ENCODE data around the gene BCL7C. TPM values are rescaled to one million over a fixed set of nuclear protein-coding genes. Genes with fewer than 3 reads are reported as not detected.

Gene BCL7C
- total and polyA plus RNA-seq, 2 of the 4 experiments (the other 2 are of a cell fraction): 32.3 to 34.9 TPM

GRCh38 chr16:30882429-30883310 lies 11.2 kb downstream of the BCL7C start:
- Histone ChIP-seq H2AFZ (replicated peaks; ENCODE audit: low read length, poor library complexity) (no peak overlapping the region), H3K56ac (ENCODE audit: extremely low read depth, insufficient read depth, low read length) (no peak overlapping the region), H4K5ac (ENCODE audit: low read depth, low read length) (no peak overlapping the region), H3K4me2 (ENCODE audit: low read depth, low read length) (no peak overlapping the region), H3K27me3 (ENCODE audit: control insufficient read depth, insufficient read depth, low read length) (no peaks in the 10 kb centered on the region), H4K8ac (ENCODE audit: low read depth in 2 of 2, low read length in 2 of 2) (no peak overlapping the region), H3K4ac (ENCODE audit: low read depth, low read length) (no peak overlapping the region), H3K9ac (ENCODE audit: low read depth, low read length) (no peak overlapping the region), H4K20me1 (ENCODE audit: insufficient read depth, low read length) (no peaks in the 10 kb centered on the region), H2BK15ac (ENCODE audit: low read depth, low read length) (no peak overlapping the region), H3K79me1 (ENCODE audit: low read depth in 1 of 2, low read length in 2 of 2) (peaks cover 0 to 47% of the 10 kb centered on the region in 2 experiments; a peak in 3 of 4 replicates), H4K91ac (ENCODE audit: insufficient read depth, low read depth, low read length) (no peak overlapping the region), H3K4me3 (ENCODE audit: insufficient read depth, low read depth, low read length) (no peak overlapping the region), H3K23ac (ENCODE audit: low read depth, low read length) (no peak overlapping the region), H3K18ac (ENCODE audit: low read depth, low read length) (no peak overlapping the region), H3K9me3 (ENCODE audit: control insufficient read depth, insufficient read depth, low read length) (no peaks in the 10 kb centered on the region), H3K9me1 (ENCODE audit: insufficient read depth, low read length) (no peaks in the 10 kb centered on the region), H2AK9ac (replicated peaks; ENCODE audit: low read depth, low read length, poor library complexity) (peak overlapping the region; percentile 50), H2BK120ac (ENCODE audit: low read depth, low read length) (no peak overlapping the region), H3K36me3 (ENCODE audit: control insufficient read depth, insufficient read depth, low read length) (peaks cover 34% of the 10 kb centered on the region), H2BK20ac (ENCODE audit: low read depth, low read length) (no peak overlapping the region), H3K4me1 (ENCODE audit: control insufficient read depth, insufficient read depth, low read length) (no peaks in the 10 kb centered on the region), H2AK5ac (ENCODE audit: low read depth, low read length) (no peak overlapping the region), H3K27ac (ENCODE audit: insufficient read depth, low read length) (no peak overlapping the region), H3K14ac (replicated peaks; ENCODE audit: low read depth, low read length) (no peak overlapping the region), H2BK5ac (ENCODE audit: low read depth, low read length, poor library complexity, severe bottlenecking) (no peak overlapping the region)
- 89% methylated on average over 3 of the region's 4 CpGs; no CpG with 5 or more reads in 1 of the 2 experiments for WGBS, 2 experiments (ENCODE audit: extremely low coverage in 2 of 2, insufficient read length in 1 of 2)
- intact Hi-C loops (cut with micrococcal nuclease): no loop called here
- ChIA-PET POLR2A (ENCODE audit: unreplicated experiment) (interaction anchor here (0.6 kb wide), 1 partner anchor 26 kb away, joined by 3 read pairs; no protein-coding TSS in a partner anchor), CTCF (interaction anchor here (0.6 kb wide), 1 partner anchor 13 kb away, joined by 3 read pairs; no protein-coding TSS in a partner anchor)
- no peak for ATAC-seq (ENCODE audit: low read depth)
- TF ChIP-seq MAFK (IDR thresholded peaks at IDR 0.05; ENCODE audit: low read depth, low read length) (no peak), POLR2A (IDR thresholded peaks at IDR 0.05; ENCODE audit: low read depth, low read length) (no peak), MAZ (IDR thresholded peaks at IDR 0.05; ENCODE audit: borderline replicate concordance, low read depth, low read length) (no peak), CEBPB (IDR thresholded peaks at IDR 0.05; ENCODE audit: low read depth, low read length) (no peak), RFX5 (IDR thresholded peaks at IDR 0.05; ENCODE audit: low read depth, low read length) (no peak), USF2 (IDR thresholded peaks at IDR 0.05; ENCODE audit: low read depth, low read length) (no peak), ELK1 (IDR thresholded peaks at IDR 0.05; ENCODE audit: borderline replicate concordance, low read depth, low read length) (no peak), CHD1 (IDR thresholded peaks at IDR 0.05; ENCODE audit: low read depth, low read length) (no peak), BHLHE40 (IDR thresholded peaks at IDR 0.05; ENCODE audit: low read depth, low read length) (no peak), SMC3 (IDR thresholded peaks at IDR 0.05; ENCODE audit: low read depth, low read length) (no peak), RCOR1 (IDR thresholded peaks at IDR 0.05; ENCODE audit: insufficient replicate concordance, low read length) (no peak), CTCF (conservative IDR thresholded peaks at IDR 0.05; ENCODE audit: low read depth, low read length) (no peak), FOS (IDR thresholded peaks at IDR 0.05; ENCODE audit: low read depth, low read length) (no peak), NFE2L2 (IDR thresholded peaks at IDR 0.05; ENCODE audit: low read depth, low read length) (no peak), RAD21 (IDR thresholded peaks at IDR 0.05; ENCODE audit: low read length) (no peak)
- dilution Hi-C loops (cut with HindIII; ENCODE audit: low sequenced_read_pairs, unreplicated experiment): no loop called here
- in situ Hi-C loops (cut with MboI; ENCODE audit: low sequenced_read_pairs): no loop called here
- no TSS peak for BruUV-seq (replicated peaks)
- DNase-seq: no peak
